A673 (cell line): ENCODE data around the gene TMEM92. TPM values are rescaled to one million over a fixed set of nuclear protein-coding genes. Genes with fewer than 3 reads are reported as not detected.

Experiments
- Bru-seq: library from RNA; stranded (reverse); fragments of 400-500 nt; gene quantifications from one replicate; lab custom pipeline; 2021; lab: Mats Ljungman, UMichigan
- BruChase-seq, 2 experiments: library from RNA; stranded (reverse); fragments of 400-500 nt; gene quantifications; one replicate each; lab custom pipeline; 2021; lab: Mats Ljungman, UMichigan
- BruUV-seq: library from RNA; stranded (reverse); fragments of 400-500 nt; replicated peaks from 2 replicates; lab custom pipeline; 2021; lab: Mats Ljungman, UMichigan
- CTCF ChIA-PET: fragments of 300-600 bp; sonication (Branson Sonifier 250); formaldehyde crosslinking; loops from one replicate; lab custom pipeline; 2022; ENCODE audit warnings: antibody characterized with exemption; lab: Charles Lee
- POLR2A ChIA-PET: fragments of 300-600 bp; sonication (Branson Sonifier 250); formaldehyde crosslinking; loops from one replicate; lab custom pipeline; 2022; ENCODE audit warnings: antibody characterized with exemption; ENCODE audit not compliant: low non-redundant PET; lab: Charles Lee
- DNase-seq: peaks from one replicate; pipeline ENCODE4 v3.0.0-alpha.2; 2015; ENCODE audit warnings: low spot score
- H3K27ac ChIP-seq: fragments of 200-600 bp; sonication (generic); 2 replicates; pipeline ENCODE4 v1.5.1; 2016; ENCODE audit warnings: mixed run types, low read depth, mild to moderate bottlenecking, mixed read lengths, antibody characterized with exemption, low read length; ENCODE audit not compliant: poor library complexity, severe bottlenecking
- H3K27me3 ChIP-seq: fragments of 200-600 bp; sonication (generic); replicated peaks from 2 replicates; pipeline ENCODE4 v1.6.1; 2017; ENCODE audit warnings: mixed run types, low read depth, mild to moderate bottlenecking, mixed read lengths, antibody characterized with exemption, low read length; ENCODE audit not compliant: insufficient read depth, poor library complexity
- H3K36me3 ChIP-seq: fragments of 200-600 bp; sonication (generic); 2 replicates; pipeline ENCODE4 v1.6.1; 2016; ENCODE audit warnings: mixed run types, mild to moderate bottlenecking, mixed read lengths, antibody characterized with exemption, low read length; ENCODE audit not compliant: insufficient read depth, poor library complexity, severe bottlenecking
- H3K4me1 ChIP-seq: fragments of 200-600 bp; sonication (generic); 2 replicates; pipeline ENCODE4 v1.6.1; 2017; ENCODE audit warnings: mixed run types, mild to moderate bottlenecking, mixed read lengths, antibody characterized with exemption, low read length; ENCODE audit not compliant: insufficient read depth, poor library complexity, severe bottlenecking
- H3K4me3 ChIP-seq: fragments of 200-600 bp; sonication (generic); 2 replicates; pipeline ENCODE4 v1.5.1; 2016; ENCODE audit warnings: low read depth, mixed run types, mild to moderate bottlenecking, mixed read lengths, low read length; ENCODE audit not compliant: poor library complexity, severe bottlenecking
- H3K9me3 ChIP-seq: fragments of 200-600 bp; sonication (generic); 2 replicates; pipeline ENCODE4 v1.6.1; 2016; ENCODE audit warnings: mixed run types, low read depth, mild to moderate bottlenecking, mixed read lengths, antibody characterized with exemption, low read length; ENCODE audit not compliant: poor library complexity, severe bottlenecking
- EZH2 ChIP-seq: fragments of 200-600 bp; sonication (generic); IDR thresholded peaks from 2 replicates; pipeline ENCODE4 v1.6.1; 2017; ENCODE audit warnings: borderline replicate concordance, low read depth, mild to moderate bottlenecking, mixed read lengths, antibody characterized with exemption, low read length; ENCODE audit not compliant: poor library complexity, severe bottlenecking
- intact Hi-C: fragments of 100-400 bp; cut with micrococcal nuclease; formaldehyde crosslinking; loops from one replicate; pipeline ENCODE4 v1.10.0; 2022; ENCODE audit not compliant: unreplicated experiment
- long read RNA-seq: library from polyadenylated mRNA; stranded (forward); transcript quantifications from one replicate; pipeline ENCODE4 v2.0.0, GENCODE V29; 2022
- total RNA-seq: library from RNA; stranded (reverse); gene quantifications from 2 replicates; pipeline ENCODE4 v1.2.3, GENCODE V29; 2021
- TF ChIP-seq, protein P1 (sequence below): fragments of 300-800, 200-600 bp; sonication (generic); conservative IDR thresholded peaks from 2 replicates; pipeline ENCODE4 v1.5.1; 2017; ENCODE audit warnings: low read depth, mild to moderate bottlenecking, antibody characterized with exemption, low read length, moderate library complexity, mixed read lengths

The TMEM92 gene
- total RNA-seq: 0.19 TPM in 1 of 2 replicates, not detected in the other
- not detected for Bru-seq, nascent RNA
- percentile 8 among the genes with signal in this experiment for BruChase-seq, experiment 1, labeled RNA remaining after a 2-hour chase
- not detected for BruChase-seq, experiment 2, labeled RNA remaining after a 6-hour chase
- long read RNA-seq, partial matches to known transcripts: 1 of 1 reads
- long read RNA-seq, other reads (novel, unspliced or antisense): 0 of 1 reads

DNA sequence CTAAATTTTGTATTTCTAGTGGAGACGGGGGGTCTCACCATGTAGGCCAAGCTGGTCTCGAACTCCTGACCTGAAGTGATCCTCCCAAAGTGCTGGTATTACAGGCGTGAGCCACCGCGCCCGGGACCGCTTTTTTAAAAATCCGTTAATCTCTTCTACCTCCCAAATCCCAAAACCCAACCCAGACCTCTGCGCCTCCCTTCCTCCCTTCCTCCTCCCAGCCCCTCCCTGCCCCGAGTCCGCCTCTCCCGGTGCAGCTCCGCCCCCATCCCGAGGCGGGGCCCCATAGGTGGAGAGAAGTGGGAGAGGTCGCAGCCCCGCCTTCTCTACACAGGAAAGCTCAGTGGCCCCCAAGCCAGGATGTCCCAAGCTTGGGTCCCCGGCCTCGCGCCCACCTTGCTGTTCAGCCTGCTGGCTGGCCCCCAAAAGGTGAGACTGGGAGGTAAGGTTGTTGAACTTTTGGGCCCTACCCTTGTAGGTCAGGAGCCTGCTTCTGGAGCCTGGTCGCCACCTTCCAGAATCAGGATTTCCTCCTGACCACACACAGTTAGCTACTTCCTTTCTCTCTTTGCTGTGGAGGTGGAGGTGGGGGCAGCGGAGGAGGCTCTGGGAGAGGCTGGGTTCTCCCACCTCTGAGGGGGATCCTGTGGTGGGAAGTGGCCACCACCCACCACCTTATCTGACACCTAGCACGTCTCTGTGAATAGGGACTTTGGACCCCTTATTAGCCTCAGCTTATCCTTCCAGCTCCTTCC lies at the start of gene TMEM92:
Gene TMEM92 (plus strand): TSS at position 325 of the 755 bp plus-strand sequence. CDS start 36 bp downstream, at position 361.
- DNase-seq: peak; percentile 65
- TF ChIP-seq, protein P1, sequence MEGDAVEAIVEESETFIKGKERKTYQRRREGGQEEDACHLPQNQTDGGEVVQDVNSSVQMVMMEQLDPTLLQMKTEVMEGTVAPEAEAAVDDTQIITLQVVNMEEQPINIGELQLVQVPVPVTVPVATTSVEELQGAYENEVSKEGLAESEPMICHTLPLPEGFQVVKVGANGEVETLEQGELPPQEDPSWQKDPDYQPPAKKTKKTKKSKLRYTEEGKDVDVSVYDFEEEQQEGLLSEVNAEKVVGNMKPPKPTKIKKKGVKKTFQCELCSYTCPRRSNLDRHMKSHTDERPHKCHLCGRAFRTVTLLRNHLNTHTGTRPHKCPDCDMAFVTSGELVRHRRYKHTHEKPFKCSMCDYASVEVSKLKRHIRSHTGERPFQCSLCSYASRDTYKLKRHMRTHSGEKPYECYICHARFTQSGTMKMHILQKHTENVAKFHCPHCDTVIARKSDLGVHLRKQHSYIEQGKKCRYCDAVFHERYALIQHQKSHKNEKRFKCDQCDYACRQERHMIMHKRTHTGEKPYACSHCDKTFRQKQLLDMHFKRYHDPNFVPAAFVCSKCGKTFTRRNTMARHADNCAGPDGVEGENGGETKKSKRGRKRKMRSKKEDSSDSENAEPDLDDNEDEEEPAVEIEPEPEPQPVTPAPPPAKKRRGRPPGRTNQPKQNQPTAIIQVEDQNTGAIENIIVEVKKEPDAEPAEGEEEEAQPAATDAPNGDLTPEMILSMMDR: no peak
- TF ChIP-seq EZH2: no peak
- peak within 1 kb of the TSS; percentile 50 for H3K4me3 ChIP-seq
- no peaks in the 10 kb centered on the region for H3K36me3 ChIP-seq
- ChIA-PET CTCF (interaction anchor here (1.3 to 1.7 kb wide), 2 partner anchors 74 kb away, joined by 4 to 23 read pairs; partner anchors contain the start of gene COL1A1), POLR2A (no interaction called here)
- peaks cover 18% of the 10 kb centered on the region for H3K4me1 ChIP-seq
- H3K27ac ChIP-seq: no peak within 1 kb of the TSS
- no TSS peak for BruUV-seq
- H3K27me3 ChIP-seq: no peaks in the 10 kb centered on the region
- intact Hi-C loops: no loop called here
- no peaks in the 10 kb centered on the region for H3K9me3 ChIP-seq

DNA sequence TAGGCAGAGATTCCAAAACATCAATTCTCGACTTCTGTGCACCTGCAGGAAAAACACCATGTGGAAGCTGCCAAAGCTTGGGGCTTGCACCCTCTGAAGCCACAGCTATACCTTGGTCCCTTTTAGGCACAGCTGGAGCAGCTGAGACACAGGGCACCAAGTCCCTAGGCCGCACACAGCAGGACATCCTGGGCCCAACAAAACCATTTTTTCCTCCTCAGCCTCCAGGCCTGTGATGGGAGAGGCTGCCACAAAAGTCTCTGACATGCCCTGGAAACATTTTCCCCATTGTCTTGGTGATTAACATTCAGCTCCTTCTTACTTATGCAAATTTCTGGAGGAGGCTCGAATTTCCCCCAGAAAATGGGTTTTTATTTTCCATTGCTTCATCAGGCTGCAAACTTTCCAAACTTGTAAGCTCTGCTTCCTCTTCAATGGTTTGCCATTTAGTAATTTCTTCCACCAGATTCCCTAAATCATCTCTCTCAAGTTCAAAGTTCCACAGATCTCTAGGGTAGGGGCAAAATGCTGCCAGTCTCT lies 48.5 kb upstream of the TMEM92 start:
- intact Hi-C loops: no loop called here
- CTCF ChIA-PET: no interaction called here
- peaks cover 4% of the 10 kb centered on the region for H3K9me3 ChIP-seq
- peaks cover 11% of the 10 kb centered on the region for H3K4me1 ChIP-seq
- no TSS peak for BruUV-seq
- H3K4me3 ChIP-seq: no peak overlapping the region
- no peak for DNase-seq
- TF ChIP-seq EZH2: no peak
- TF ChIP-seq, protein P1: no peak
- H3K36me3 ChIP-seq: no peaks in the 10 kb centered on the region
- POLR2A ChIA-PET: no interaction called here
- no peaks in the 10 kb centered on the region for H3K27me3 ChIP-seq
- no peak overlapping the region for H3K27ac ChIP-seq

DNA sequence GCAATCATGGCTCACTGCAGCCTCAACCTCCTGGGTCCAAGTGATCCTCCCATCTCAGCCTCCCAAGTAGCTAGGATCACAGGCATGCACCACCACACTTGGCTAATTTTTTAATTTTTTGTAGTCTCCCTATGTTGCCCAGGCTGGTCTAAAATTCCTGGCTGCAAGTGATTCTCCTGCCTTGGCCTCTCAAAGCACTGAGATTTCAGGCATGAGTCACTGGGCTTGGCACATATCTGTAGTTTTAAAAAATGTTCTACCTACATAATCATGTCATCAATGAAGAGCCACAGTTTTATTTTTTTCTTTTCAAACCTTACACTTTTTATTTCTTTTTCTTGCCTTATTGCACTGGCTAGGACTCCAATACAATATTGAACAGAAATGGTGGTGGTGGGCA lies 39.7 kb upstream of the TMEM92 start:
- BruUV-seq: no TSS peak

More for the DNA sequence above, 39.7 kb upstream of the TMEM92 start:
- TF ChIP-seq, protein P1: no peak
- TF ChIP-seq EZH2: no peak
- intact Hi-C loops: no loop called here
- ChIA-PET POLR2A (no interaction called here), CTCF (no interaction called here)
- peaks cover 27% of the 10 kb centered on the region for H3K27me3 ChIP-seq
- no peak for DNase-seq
- H3K4me3 ChIP-seq: no peak overlapping the region
- peaks cover 12% of the 10 kb centered on the region for H3K9me3 ChIP-seq
- H3K4me1 ChIP-seq: no peaks in the 10 kb centered on the region
- H3K27ac ChIP-seq: no peak overlapping the region
- no peaks in the 10 kb centered on the region for H3K36me3 ChIP-seq
